ENCODE data around the gene NPM3. TPM values are rescaled to one million over a fixed set of nuclear protein-coding genes. Genes with fewer than 3 reads are reported as not detected.
A peak's percentile ranks its signal among the peaks of the same experiment; 100 is the strongest.

Gene NPM3
- total RNA-seq, 1 experiment from 2014 or later: 260 TPM

GRCh38 chr10:101817337-101818118 is 34.3 kb upstream of the NPM3 start:
- TF ChIP-seq ETV6 (CRISPR knock-in tag; IDR thresholded peaks at IDR 0.05) (0 out of 2 replicates have a peak, but pooled peaks have one; percentile 33), ZNF416 (CRISPR knock-in tag; IDR thresholded peaks at IDR 0.05) (0 out of 2 replicates have a peak, but pooled peaks have one; percentile 34), ZNF317 (CRISPR knock-in tag; IDR thresholded peaks at IDR 0.05; ENCODE audit: borderline replicate concordance, low read depth) (0 out of 2 replicates have a peak, but pooled peaks have one; percentile 7), TP53 (CRISPR knock-in tag; IDR thresholded peaks at IDR 0.05) (no peak), EMX1 (CRISPR knock-in tag; IDR thresholded peaks at IDR 0.05) (0 out of 2 replicates have a peak, but pooled peaks have one; percentile 64), CTCF (IDR thresholded peaks at IDR 0.05) (no peak), NR3C1 (CRISPR knock-in tag; conservative IDR thresholded peaks at IDR 0.05; ENCODE audit: low read depth) (no peak)
- TF ChIP-seq, protein P1, sequence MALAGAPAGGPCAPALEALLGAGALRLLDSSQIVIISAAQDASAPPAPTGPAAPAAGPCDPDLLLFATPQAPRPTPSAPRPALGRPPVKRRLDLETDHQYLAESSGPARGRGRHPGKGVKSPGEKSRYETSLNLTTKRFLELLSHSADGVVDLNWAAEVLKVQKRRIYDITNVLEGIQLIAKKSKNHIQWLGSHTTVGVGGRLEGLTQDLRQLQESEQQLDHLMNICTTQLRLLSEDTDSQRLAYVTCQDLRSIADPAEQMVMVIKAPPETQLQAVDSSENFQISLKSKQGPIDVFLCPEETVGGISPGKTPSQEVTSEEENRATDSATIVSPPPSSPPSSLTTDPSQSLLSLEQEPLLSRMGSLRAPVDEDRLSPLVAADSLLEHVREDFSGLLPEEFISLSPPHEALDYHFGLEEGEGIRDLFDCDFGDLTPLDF (CRISPR knock-in tag; IDR thresholded peaks at IDR 0.05): 0 out of 2 replicates have a peak, but pooled peaks have one; percentile 18
- TF ChIP-seq, protein P2, sequence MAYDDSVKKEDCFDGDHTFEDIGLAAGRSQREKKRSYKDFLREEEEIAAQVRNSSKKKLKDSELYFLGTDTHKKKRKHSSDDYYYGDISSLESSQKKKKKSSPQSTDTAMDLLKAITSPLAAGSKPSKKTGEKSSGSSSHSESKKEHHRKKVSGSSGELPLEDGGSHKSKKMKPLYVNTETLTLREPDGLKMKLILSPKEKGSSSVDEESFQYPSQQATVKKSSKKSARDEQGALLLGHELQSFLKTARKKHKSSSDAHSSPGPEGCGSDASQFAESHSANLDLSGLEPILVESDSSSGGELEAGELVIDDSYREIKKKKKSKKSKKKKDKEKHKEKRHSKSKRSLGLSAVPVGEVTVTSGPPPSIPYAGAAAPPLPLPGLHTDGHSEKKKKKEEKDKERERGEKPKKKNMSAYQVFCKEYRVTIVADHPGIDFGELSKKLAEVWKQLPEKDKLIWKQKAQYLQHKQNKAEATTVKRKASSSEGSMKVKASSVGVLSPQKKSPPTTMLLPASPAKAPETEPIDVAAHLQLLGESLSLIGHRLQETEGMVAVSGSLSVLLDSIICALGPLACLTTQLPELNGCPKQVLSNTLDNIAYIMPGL (CRISPR knock-in tag; IDR thresholded peaks at IDR 0.05): no peak
- TF ChIP-seq, protein P3, sequence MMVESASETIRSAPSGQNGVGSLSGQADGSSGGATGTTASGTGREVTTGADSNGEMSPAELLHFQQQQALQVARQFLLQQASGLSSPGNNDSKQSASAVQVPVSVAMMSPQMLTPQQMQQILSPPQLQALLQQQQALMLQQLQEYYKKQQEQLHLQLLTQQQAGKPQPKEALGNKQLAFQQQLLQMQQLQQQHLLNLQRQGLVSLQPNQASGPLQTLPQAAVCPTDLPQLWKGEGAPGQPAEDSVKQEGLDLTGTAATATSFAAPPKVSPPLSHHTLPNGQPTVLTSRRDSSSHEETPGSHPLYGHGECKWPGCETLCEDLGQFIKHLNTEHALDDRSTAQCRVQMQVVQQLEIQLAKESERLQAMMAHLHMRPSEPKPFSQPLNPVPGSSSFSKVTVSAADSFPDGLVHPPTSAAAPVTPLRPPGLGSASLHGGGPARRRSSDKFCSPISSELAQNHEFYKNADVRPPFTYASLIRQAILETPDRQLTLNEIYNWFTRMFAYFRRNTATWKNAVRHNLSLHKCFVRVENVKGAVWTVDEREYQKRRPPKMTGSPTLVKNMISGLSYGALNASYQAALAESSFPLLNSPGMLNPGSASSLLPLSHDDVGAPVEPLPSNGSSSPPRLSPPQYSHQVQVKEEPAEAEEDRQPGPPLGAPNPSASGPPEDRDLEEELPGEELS (CRISPR knock-in tag; IDR thresholded peaks at IDR 0.05): 0 out of 2 replicates have a peak, but pooled peaks have one; percentile 22
- TF ChIP-seq, protein P4, sequence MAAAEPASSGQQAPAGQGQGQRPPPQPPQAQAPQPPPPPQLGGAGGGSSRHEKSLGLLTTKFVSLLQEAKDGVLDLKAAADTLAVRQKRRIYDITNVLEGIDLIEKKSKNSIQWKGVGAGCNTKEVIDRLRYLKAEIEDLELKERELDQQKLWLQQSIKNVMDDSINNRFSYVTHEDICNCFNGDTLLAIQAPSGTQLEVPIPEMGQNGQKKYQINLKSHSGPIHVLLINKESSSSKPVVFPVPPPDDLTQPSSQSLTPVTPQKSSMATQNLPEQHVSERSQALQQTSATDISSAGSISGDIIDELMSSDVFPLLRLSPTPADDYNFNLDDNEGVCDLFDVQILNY (CRISPR knock-in tag; IDR thresholded peaks at IDR 0.05): 0 out of 2 replicates have a peak, but pooled peaks have one; percentile 3
- H3K36me3 Mint-ChIP-seq: peaks cover 10% of the 10 kb centered on the region
- peaks cover 33% of the 10 kb centered on the region for H3K4me1 Mint-ChIP-seq
- CTCF ChIA-PET: interaction anchor here (0.6 to 8.4 kb wide), 16 partner anchors 11 to 516 kb away, joined by 3 to 89 read pairs (median 8); partner anchors contain the start of genes KCNIP2 and NPM3
- POLR2A ChIA-PET: interaction anchor here (0.5 to 3.2 kb wide), 22 partner anchors 11 to 1178 kb away, joined by 3 to 34 read pairs (median 5); partner anchors contain the start of genes DPCD, KCNIP2, NPM3 and POLL
- H3K27me3 Mint-ChIP-seq (ENCODE audit: low read depth): no peaks in the 10 kb centered on the region
- H3K4me3 Mint-ChIP-seq: peak overlapping the region; percentile 88
- DNase-seq (ENCODE audit: low spot score): no peak
- no peaks in the 10 kb centered on the region for H3K9me3 Mint-ChIP-seq
- no peak; the same call in 1 of the 2 replicates for ATAC-seq
- H3K27ac Mint-ChIP-seq: peak overlapping the region; percentile 98

- CTCF ChIA-PET: interaction anchor here (0.6 to 8.4 kb wide), 3 partner anchors 24 to 214 kb away, joined by 4 to 89 read pairs (median 5); no protein-coding TSS in a partner anchor
- H3K27me3 Mint-ChIP-seq (ENCODE audit: low read depth): no peaks in the 10 kb centered on the region
- no peak for DNase-seq (ENCODE audit: low spot score)
- POLR2A ChIA-PET: interaction anchor here (0.7 to 3.2 kb wide), 4 partner anchors 23 to 297 kb away, joined by 3 to 34 read pairs (median 10); partner anchors contain the start of genes KCNIP2 and NPM3
- no peaks in the 10 kb centered on the region for H3K9me3 Mint-ChIP-seq
- peaks cover 11% of the 10 kb centered on the region for H3K36me3 Mint-ChIP-seq
- no peak for ATAC-seq
- H3K4me3 Mint-ChIP-seq: peak overlapping the region; percentile 88
- H3K27ac Mint-ChIP-seq: peak overlapping the region; percentile 84
- peaks cover 34% of the 10 kb centered on the region for H3K4me1 Mint-ChIP-seq
- TF ChIP-seq JAZF1 (CRISPR knock-in tag; IDR thresholded peaks at IDR 0.05) (no peak), ATF1 (CRISPR knock-in tag; IDR thresholded peaks at IDR 0.05) (no peak), SOX15 (CRISPR knock-in tag; IDR thresholded peaks at IDR 0.05) (no peak), ZNF317 (CRISPR knock-in tag; IDR thresholded peaks at IDR 0.05; ENCODE audit: borderline replicate concordance, low read depth) (no peak), USF1 (CRISPR knock-in tag; IDR thresholded peaks at IDR 0.05) (no peak), JUN (CRISPR knock-in tag; IDR thresholded peaks at IDR 0.05) (no peak), NFE2L1 (CRISPR knock-in tag; IDR thresholded peaks at IDR 0.05) (no peak), CREB1 (CRISPR knock-in tag; IDR thresholded peaks at IDR 0.05) (no peak), NR3C1 (CRISPR knock-in tag; conservative IDR thresholded peaks at IDR 0.05; ENCODE audit: low read depth) (no peak)
- TF ChIP-seq, protein P5, sequence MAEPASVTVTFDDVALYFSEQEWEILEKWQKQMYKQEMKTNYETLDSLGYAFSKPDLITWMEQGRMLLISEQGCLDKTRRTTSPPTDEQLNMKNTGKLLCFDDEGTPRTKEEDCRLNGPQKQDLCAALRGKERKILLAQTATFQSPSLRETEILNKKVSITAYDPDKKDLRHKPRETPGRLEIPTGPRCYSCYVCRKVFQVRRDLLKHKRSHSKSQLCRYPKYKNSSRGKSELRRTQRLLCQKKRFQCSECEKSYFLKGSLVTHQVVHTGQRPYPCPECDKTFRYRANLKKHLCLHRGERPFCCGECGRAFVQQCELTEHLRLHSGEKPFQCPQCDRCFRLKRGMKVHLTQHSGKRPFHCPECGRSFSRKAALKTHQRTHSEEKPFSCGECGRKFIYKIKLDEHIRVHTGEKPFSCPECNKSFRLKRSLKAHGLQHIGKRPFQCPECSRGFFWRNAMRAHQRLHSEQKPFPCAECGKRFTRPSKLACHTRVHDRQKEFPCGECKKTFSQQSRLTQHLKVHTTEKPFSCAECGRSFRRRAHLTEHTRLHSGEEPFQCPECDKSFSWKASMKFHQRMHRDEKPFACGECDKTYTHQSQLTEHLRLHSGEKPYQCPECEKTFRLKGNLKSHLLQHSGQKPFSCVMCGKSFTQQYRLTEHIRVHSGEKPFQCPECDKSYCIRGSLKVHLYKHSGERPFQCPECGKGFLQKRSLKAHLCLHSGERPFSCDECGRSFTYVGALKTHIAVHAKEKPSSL (CRISPR knock-in tag; conservative IDR thresholded peaks at IDR 0.05): no peak
- TF ChIP-seq, protein P6, sequence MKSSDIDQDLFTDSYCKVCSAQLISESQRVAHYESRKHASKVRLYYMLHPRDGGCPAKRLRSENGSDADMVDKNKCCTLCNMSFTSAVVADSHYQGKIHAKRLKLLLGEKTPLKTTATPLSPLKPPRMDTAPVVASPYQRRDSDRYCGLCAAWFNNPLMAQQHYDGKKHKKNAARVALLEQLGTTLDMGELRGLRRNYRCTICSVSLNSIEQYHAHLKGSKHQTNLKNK (CRISPR knock-in tag; IDR thresholded peaks at IDR 0.05): no peak
Observed at GRCh38 chr10:101816913-101817336, 33.7 kb upstream of the NPM3 start.
